Ishikawa (cell line): Measurements from ENCODE around the gene RPP14.

Source experiments
- CEBPB ChIP-seq: IDR thresholded peaks from 2 replicates; pipeline ENCODE4 v1.6.1; 2012
- CREB1 ChIP-seq: IDR thresholded peaks from 2 replicates; pipeline ENCODE4 v1.6.1; 2012; ENCODE audit warnings: low read depth
- EGR1 ChIP-seq: IDR thresholded peaks from 2 replicates; pipeline ENCODE4 v1.6.1; 2012
- EP300 ChIP-seq: IDR thresholded peaks from 2 replicates; pipeline ENCODE4 v1.6.1; 2012; ENCODE audit warnings: borderline replicate concordance
- MAX ChIP-seq: IDR thresholded peaks from 2 replicates; pipeline ENCODE4 v1.6.1; 2012
- NFIC ChIP-seq: IDR thresholded peaks from 2 replicates; pipeline ENCODE4 v1.6.1; 2012
- RAD21 ChIP-seq: IDR thresholded peaks from 2 replicates; pipeline ENCODE4 v1.6.1; 2012; ENCODE audit warnings: low read depth
- REST ChIP-seq: IDR thresholded peaks from 2 replicates; pipeline ENCODE4 v1.6.1; 2012; ENCODE audit warnings: low read depth, mild to moderate bottlenecking
- TAF1 ChIP-seq: IDR thresholded peaks from 2 replicates; pipeline ENCODE4 v1.6.1; 2012; ENCODE audit warnings: low read depth, mild to moderate bottlenecking
- TCF12 ChIP-seq: IDR thresholded peaks from 2 replicates; pipeline ENCODE4 v1.6.1; 2012; ENCODE audit warnings: low read depth
- TEAD4 ChIP-seq: IDR thresholded peaks from 2 replicates; pipeline ENCODE4 v1.6.1; 2012
- USF1 ChIP-seq: IDR thresholded peaks from 2 replicates; pipeline ENCODE4 v1.6.1; 2012
- YY1 ChIP-seq: IDR thresholded peaks from 2 replicates; pipeline ENCODE4 v1.6.1; 2012; ENCODE audit warnings: low read depth
- ZBTB7A ChIP-seq: IDR thresholded peaks from 2 replicates; pipeline ENCODE4 v1.6.1; 2012; ENCODE audit warnings: low read depth

- TF ChIP-seq RAD21 (no peak), MAX (no peak), NFIC (no peak), EP300 (no peak), REST (no peak), TEAD4 (no peak), TAF1 (no peak), CREB1 (no peak), ZBTB7A (no peak), CEBPB (no peak), USF1 (no peak), TCF12 (no peak), EGR1 (no peak), YY1 (no peak)
Measured at GRCh38 chr3:58347984-58348383, 41.9 kb downstream of the RPP14 start.
